Measurements from ENCODE around the gene INPP4B. TPM values are rescaled to one million over a fixed set of nuclear protein-coding genes. Genes with fewer than 3 reads are reported as not detected.

Gene INPP4B
- total RNA-seq, 1 donor from 2014 or later = 4.9 TPM

DNA sequence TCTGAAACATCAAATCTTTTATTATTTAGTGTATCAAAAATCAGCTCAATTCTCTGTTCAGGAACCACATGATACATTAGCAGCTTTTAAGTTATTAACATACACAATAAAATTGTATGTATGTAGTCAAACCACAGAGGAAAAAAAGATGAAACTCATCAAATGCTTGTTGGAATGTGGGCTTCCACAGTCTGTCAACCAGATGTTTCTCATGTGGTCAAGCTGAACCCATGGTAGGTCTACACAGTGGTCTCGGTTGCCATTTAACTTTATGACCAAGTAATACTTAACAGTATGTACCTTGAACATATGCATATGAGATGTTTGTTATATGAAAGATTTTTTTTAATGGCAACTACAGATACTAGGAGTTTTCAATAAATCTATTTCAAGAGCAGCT lies 781.9 kb downstream of the INPP4B start:
- Mint-ChIP-seq H3K4me1 (ENCODE audit: unreplicated experiment) (no peaks in the 10 kb centered on the region), H3K27me3 (ENCODE audit: unreplicated experiment) (no peaks in the 10 kb centered on the region), H3K4me3 (ENCODE audit: unreplicated experiment) (no peak overlapping the region), H3K9me3 (ENCODE audit: unreplicated experiment) (no peaks in the 10 kb centered on the region), H3K27ac (ENCODE audit: unreplicated experiment) (no peak overlapping the region), H3K36me3 (ENCODE audit: low read depth, unreplicated experiment) (peaks cover 11% of the 10 kb centered on the region)
- DNase-seq (ENCODE audit: low spot score) = no peak
- TF ChIP-seq, protein P1, sequence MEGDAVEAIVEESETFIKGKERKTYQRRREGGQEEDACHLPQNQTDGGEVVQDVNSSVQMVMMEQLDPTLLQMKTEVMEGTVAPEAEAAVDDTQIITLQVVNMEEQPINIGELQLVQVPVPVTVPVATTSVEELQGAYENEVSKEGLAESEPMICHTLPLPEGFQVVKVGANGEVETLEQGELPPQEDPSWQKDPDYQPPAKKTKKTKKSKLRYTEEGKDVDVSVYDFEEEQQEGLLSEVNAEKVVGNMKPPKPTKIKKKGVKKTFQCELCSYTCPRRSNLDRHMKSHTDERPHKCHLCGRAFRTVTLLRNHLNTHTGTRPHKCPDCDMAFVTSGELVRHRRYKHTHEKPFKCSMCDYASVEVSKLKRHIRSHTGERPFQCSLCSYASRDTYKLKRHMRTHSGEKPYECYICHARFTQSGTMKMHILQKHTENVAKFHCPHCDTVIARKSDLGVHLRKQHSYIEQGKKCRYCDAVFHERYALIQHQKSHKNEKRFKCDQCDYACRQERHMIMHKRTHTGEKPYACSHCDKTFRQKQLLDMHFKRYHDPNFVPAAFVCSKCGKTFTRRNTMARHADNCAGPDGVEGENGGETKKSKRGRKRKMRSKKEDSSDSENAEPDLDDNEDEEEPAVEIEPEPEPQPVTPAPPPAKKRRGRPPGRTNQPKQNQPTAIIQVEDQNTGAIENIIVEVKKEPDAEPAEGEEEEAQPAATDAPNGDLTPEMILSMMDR (IDR thresholded peaks at IDR 0.05; ENCODE audit: unreplicated experiment) = no peak

DNA sequence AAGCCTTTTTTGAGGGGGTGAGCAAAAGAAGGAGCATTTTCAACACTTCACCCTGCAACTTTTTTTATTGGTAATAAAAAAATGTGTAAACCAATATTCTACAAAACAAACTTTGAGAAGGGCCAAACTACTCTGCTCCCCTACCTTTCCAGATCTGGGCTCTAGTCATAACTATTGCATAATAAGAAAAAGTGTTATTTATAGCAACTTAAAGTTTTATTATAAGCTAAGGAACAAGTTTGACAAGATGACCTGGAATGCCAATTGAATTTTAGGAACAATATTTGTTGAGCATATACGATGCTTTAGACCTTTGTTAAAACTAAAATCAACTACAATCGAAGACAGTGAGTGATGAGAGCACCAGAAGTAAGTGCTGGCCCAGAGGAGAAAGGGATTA lies 800.1 kb downstream of the INPP4B start:
- Mint-ChIP-seq H3K4me3 (ENCODE audit: unreplicated experiment) (no peak overlapping the region), H3K9me3 (ENCODE audit: unreplicated experiment) (no peaks in the 10 kb centered on the region), H3K36me3 (ENCODE audit: low read depth, unreplicated experiment) (no peaks in the 10 kb centered on the region), H3K4me1 (ENCODE audit: unreplicated experiment) (no peaks in the 10 kb centered on the region), H3K27me3 (ENCODE audit: unreplicated experiment) (no peaks in the 10 kb centered on the region), H3K27ac (ENCODE audit: unreplicated experiment) (no peak overlapping the region)
- no peak for DNase-seq (ENCODE audit: low spot score)
- TF ChIP-seq, protein P1 (IDR thresholded peaks at IDR 0.05; ENCODE audit: unreplicated experiment) = no peak

GRCh38 chr4:142044271-142044670 lies 801.8 kb downstream of the INPP4B start:
- Mint-ChIP-seq H3K36me3 (ENCODE audit: low read depth, unreplicated experiment) (no peaks in the 10 kb centered on the region), H3K27ac (ENCODE audit: unreplicated experiment) (no peak overlapping the region), H3K4me3 (ENCODE audit: unreplicated experiment) (no peak overlapping the region), H3K27me3 (ENCODE audit: unreplicated experiment) (no peaks in the 10 kb centered on the region), H3K9me3 (ENCODE audit: unreplicated experiment) (no peaks in the 10 kb centered on the region), H3K4me1 (ENCODE audit: unreplicated experiment) (no peaks in the 10 kb centered on the region)
- TF ChIP-seq, protein P1 (IDR thresholded peaks at IDR 0.05; ENCODE audit: unreplicated experiment) = no peak
- DNase-seq (ENCODE audit: low spot score) = no peak

DNA sequence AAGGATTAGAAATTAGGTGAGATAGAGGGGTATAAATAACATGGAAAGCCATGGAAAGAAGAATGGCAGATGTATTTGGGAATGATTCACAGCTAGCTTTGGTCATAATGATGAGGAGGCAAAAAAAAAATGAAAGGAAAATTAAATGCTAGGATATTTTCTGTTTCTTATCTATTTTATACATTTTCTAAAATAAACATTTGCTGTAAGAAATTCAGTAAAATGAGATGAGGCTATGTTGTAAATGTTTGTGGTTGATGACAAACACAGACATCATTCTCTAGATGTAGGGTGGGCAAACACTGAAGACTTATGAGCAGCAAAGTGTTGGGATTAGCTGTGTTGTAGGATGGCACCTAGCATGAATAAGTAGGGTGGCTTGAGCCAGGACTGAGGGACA lies 802.6 kb downstream of the INPP4B start:
- Mint-ChIP-seq H3K27me3 (ENCODE audit: unreplicated experiment) (no peaks in the 10 kb centered on the region), H3K4me3 (ENCODE audit: unreplicated experiment) (no peak overlapping the region), H3K27ac (ENCODE audit: unreplicated experiment) (no peak overlapping the region), H3K36me3 (ENCODE audit: low read depth, unreplicated experiment) (no peaks in the 10 kb centered on the region), H3K9me3 (ENCODE audit: unreplicated experiment) (no peaks in the 10 kb centered on the region), H3K4me1 (ENCODE audit: unreplicated experiment) (no peaks in the 10 kb centered on the region)
- no peak for DNase-seq (ENCODE audit: low spot score)
- TF ChIP-seq, protein P1 (IDR thresholded peaks at IDR 0.05; ENCODE audit: unreplicated experiment) = no peak

- no peak for DNase-seq (ENCODE audit: low spot score)
- H3K27ac Mint-ChIP-seq (ENCODE audit: unreplicated experiment) = no peak overlapping the region
- H3K27me3 Mint-ChIP-seq (ENCODE audit: unreplicated experiment) = no peaks in the 10 kb centered on the region
- no peak overlapping the region for H3K4me3 Mint-ChIP-seq (ENCODE audit: unreplicated experiment)
- no peaks in the 10 kb centered on the region for H3K4me1 Mint-ChIP-seq (ENCODE audit: unreplicated experiment)
- H3K9me3 Mint-ChIP-seq (ENCODE audit: unreplicated experiment) = no peaks in the 10 kb centered on the region
- H3K36me3 Mint-ChIP-seq (ENCODE audit: low read depth, unreplicated experiment) = no peaks in the 10 kb centered on the region
- TF ChIP-seq, protein P1 (IDR thresholded peaks at IDR 0.05; ENCODE audit: unreplicated experiment) = no peak
These were observed 804.3 kb downstream of the INPP4B start for GRCh38 chr4:142041788-142042187.

Data from endothelial cell (in vitro differentiated cells).